Left ventricle myocardium inferior (tissue), 1 donor: Measurements from ENCODE around the gene DOK6. TPM values are rescaled to one million over a fixed set of nuclear protein-coding genes. Genes with fewer than 3 reads are reported as not detected.

ENCODE experiments used
- DNase-seq: peaks from one replicate; pipeline ENCODE4 v3.0.0-alpha.2; 2020
- H3K27ac ChIP-seq: fragments of 200-600 bp; replicated peaks from 2 replicates; pipeline ENCODE4 v1.8.0; 2021
- H3K27me3 ChIP-seq: fragments of 200-600 bp; 2 replicates; pipeline ENCODE4 v1.8.0; 2021; ENCODE audit warnings: low read depth
- H3K36me3 ChIP-seq: fragments of 200-600 bp; 2 replicates; pipeline ENCODE4 v1.8.0; 2021
- H3K4me1 ChIP-seq: fragments of 200-600 bp; 2 replicates; pipeline ENCODE4 v1.8.0; 2021
- H3K4me3 ChIP-seq: fragments of 200-600 bp; 2 replicates; pipeline ENCODE4 v1.8.0; 2021; ENCODE audit warnings: mild to moderate bottlenecking, moderate library complexity
- H3K9me3 ChIP-seq: fragments of 200-600 bp; replicated peaks from 2 replicates; pipeline ENCODE4 v1.8.0; 2021
- CTCF ChIP-seq: fragments of 200-600 bp; IDR thresholded peaks from 2 replicates; pipeline ENCODE4 v1.8.0; 2021; ENCODE audit warnings: antibody characterized with exemption, mild to moderate bottlenecking, borderline replicate concordance
- intact Hi-C: fragments of 100-400 bp; cut with micrococcal nuclease; formaldehyde crosslinking; loops from one replicate; pipeline ENCODE4 v1.11.0; 2022
- total RNA-seq: library from RNA; stranded (reverse); fragmentation: NEBNext Ultra II Directional; extraction: Animal tissue kit (Norgen Biotek cat#: 25700); gene quantifications from one replicate; pipeline ENCODE4 v1.2.1, GENCODE V29; 2021
- donor health status: DM: no; HTN: yes; CAD: no; lungs with severe emphysema.

DOK6 gene
- total RNA-seq, 1 donor from 2014 or later = 0.96 TPM

GRCh38 chr18:69432847-69433246 is 32.2 kb downstream of the DOK6 start:
- TF ChIP-seq CTCF = no peak

GRCh38 chr18:69435000-69435399 is 34.3 kb downstream of the DOK6 start:
- Histone ChIP-seq H3K9me3 (peaks cover 30% of the 10 kb centered on the region), H3K4me1 (no peaks in the 10 kb centered on the region), H3K27me3 (no peaks in the 10 kb centered on the region), H3K27ac (no peak overlapping the region), H3K36me3 (no peaks in the 10 kb centered on the region), H3K4me3 (no peak overlapping the region)
- no peak for TF ChIP-seq CTCF
- intact Hi-C loops = no loop called here
- no peak for DNase-seq

More at GRCh38 chr18:69432847-69433246, 32.2 kb downstream of the DOK6 start:
- peaks cover 8% of the 10 kb centered on the region for H3K9me3 ChIP-seq
- intact Hi-C loops = no loop called here
- no peak overlapping the region for H3K27ac ChIP-seq
- no peak for DNase-seq
- no peaks in the 10 kb centered on the region for H3K36me3 ChIP-seq
- H3K4me1 ChIP-seq = no peaks in the 10 kb centered on the region
- no peaks in the 10 kb centered on the region for H3K27me3 ChIP-seq
- H3K4me3 ChIP-seq = no peak overlapping the region

GRCh38 chr18:69444221-69444620 is 43.5 kb downstream of the DOK6 start:
- intact Hi-C loops = no loop called here
- no peaks in the 10 kb centered on the region for H3K36me3 ChIP-seq
- H3K27ac ChIP-seq = no peak overlapping the region
- H3K9me3 ChIP-seq = peaks cover 44% of the 10 kb centered on the region
- TF ChIP-seq CTCF = no peak
- no peak for DNase-seq
- no peaks in the 10 kb centered on the region for H3K27me3 ChIP-seq
- no peak overlapping the region for H3K4me3 ChIP-seq
- no peaks in the 10 kb centered on the region for H3K4me1 ChIP-seq

- no peak overlapping the region for H3K27ac ChIP-seq
- intact Hi-C loops = no loop called here
- no peak overlapping the region for H3K4me3 ChIP-seq
- no peak for TF ChIP-seq CTCF
- H3K9me3 ChIP-seq = peaks cover 28% of the 10 kb centered on the region
- no peaks in the 10 kb centered on the region for H3K27me3 ChIP-seq
- no peaks in the 10 kb centered on the region for H3K36me3 ChIP-seq
- H3K4me1 ChIP-seq = no peaks in the 10 kb centered on the region
- DNase-seq = no peak
These were observed 47.2 kb downstream of the DOK6 start for GRCh38 chr18:69447886-69448285.

GRCh38 chr18:69455125-69455524 is 54.4 kb downstream of the DOK6 start:
- H3K36me3 ChIP-seq = no peaks in the 10 kb centered on the region
- H3K27me3 ChIP-seq = no peaks in the 10 kb centered on the region
- no peak for TF ChIP-seq CTCF
- H3K4me3 ChIP-seq = no peak overlapping the region
- H3K4me1 ChIP-seq = no peaks in the 10 kb centered on the region
- intact Hi-C loops = no loop called here
- peaks cover 15% of the 10 kb centered on the region for H3K9me3 ChIP-seq
- no peak overlapping the region for H3K27ac ChIP-seq
- no peak for DNase-seq
